PC-3 (cell line): Measurements from ENCODE around the gene MPPED1. TPM values are rescaled to one million over a fixed set of nuclear protein-coding genes. Genes with fewer than 3 reads are reported as not detected.

Experiments used
- ATAC-seq: fragments of 200-7000 bp; cut with Tn5 transposase; 2 replicates; pipeline ENCODE4 v1.9.1; 2020; ENCODE audit warnings: mild to moderate bottlenecking, moderate library complexity
- BruUV-seq: library from RNA; stranded (reverse); fragments of 400-500 nt; replicated peaks from 2 replicates; lab custom pipeline; 2021; lab: Mats Ljungman, UMichigan
- CTCF ChIA-PET: fragments of 300-600 bp; sonication (Branson Sonifier 250); formaldehyde crosslinking; loops from one replicate; lab custom pipeline; 2022; ENCODE audit warnings: antibody characterized with exemption; lab: Charles Lee
- POLR2A ChIA-PET: fragments of 300-600 bp; sonication (Branson Sonifier 250); formaldehyde crosslinking; loops from one replicate; lab custom pipeline; 2022; ENCODE audit warnings: antibody characterized with exemption; ENCODE audit not compliant: unreplicated experiment; lab: Charles Lee
- DNase-seq: peaks from one replicate; pipeline ENCODE4 v3.0.0-alpha.2; 2015
- H2AFZ ChIP-seq: fragments of 300-600 bp; sonication (generic); 2 replicates; pipeline ENCODE4 v1.6.0; 2016; ENCODE audit warnings: antibody characterized with exemption, low read length
- H3F3A ChIP-seq: fragments of 300-600 bp; sonication (generic); one replicate; pipeline ENCODE4 v1.6.0; 2017; ENCODE audit warnings: antibody characterized with exemption, low read length, control low read depth, mild to moderate bottlenecking; ENCODE audit not compliant: unreplicated experiment
- H3K27ac ChIP-seq: fragments of 300-600 bp; sonication (generic); 2 replicates; pipeline ENCODE4 v1.5.1; 2016; ENCODE audit warnings: mild to moderate bottlenecking, low read length
- H3K27me3 ChIP-seq: fragments of 300-600 bp; sonication (generic); 2 replicates; pipeline ENCODE4 v1.6.1; 2016; ENCODE audit warnings: low read length, mixed read lengths
- H3K36me3 ChIP-seq: fragments of 300-600 bp; sonication (generic); 2 replicates; pipeline ENCODE4 v1.6.1; 2016; ENCODE audit warnings: low read depth, mixed run types, low read length, mixed read lengths
- H3K4me1 ChIP-seq: fragments of 300-600 bp; sonication (generic); 2 replicates; pipeline ENCODE4 v1.5.1; 2016; ENCODE audit warnings: low read length; ENCODE audit not compliant: insufficient read depth
- H3K4me2 ChIP-seq: fragments of 300-600 bp; sonication (generic); 2 replicates; pipeline ENCODE4 v1.6.0; 2016; ENCODE audit warnings: low read length
- H3K4me3 ChIP-seq: fragments of 300-600 bp; sonication (generic); 2 replicates; pipeline ENCODE4 v1.5.1; 2016; ENCODE audit warnings: mild to moderate bottlenecking, low read length, mixed read lengths
- H3K79me2 ChIP-seq: fragments of 300-600 bp; sonication (generic); 2 replicates; pipeline ENCODE4 v1.6.1; 2017; ENCODE audit warnings: low read length, mixed read lengths
- H3K9ac ChIP-seq: fragments of 300-600 bp; sonication (generic); 2 replicates; pipeline ENCODE4 v1.6.0; 2016; ENCODE audit warnings: mild to moderate bottlenecking, low read length
- H3K9me2 ChIP-seq: fragments of 300-600 bp; sonication (generic); replicated peaks from 2 replicates; pipeline ENCODE4 v1.6.1; 2016; ENCODE audit warnings: mixed run types, low read length, mixed read lengths
- H3K9me3 ChIP-seq: fragments of 300-600 bp; sonication (generic); 2 replicates; pipeline ENCODE4 v1.6.1; 2016; ENCODE audit warnings: low read length, mixed read lengths
- H4K20me1 ChIP-seq: fragments of 300-600 bp; sonication (generic); 2 replicates; pipeline ENCODE4 v1.6.1; 2016; ENCODE audit warnings: low read length, mixed read lengths
- EZH2 ChIP-seq: fragments of 300-600 bp; sonication (generic); IDR thresholded peaks from one replicate; pipeline ENCODE4 v1.6.1; 2017; ENCODE audit warnings: antibody characterized with exemption, mild to moderate bottlenecking, low read length; ENCODE audit not compliant: unreplicated experiment
- EZH2phosphoT487 ChIP-seq: fragments of 300-600 bp; sonication (generic); IDR thresholded peaks from 2 replicates; pipeline ENCODE4 v1.6.1; 2018; ENCODE audit warnings: mild to moderate bottlenecking, antibody characterized with exemption, low read length, borderline replicate concordance
- intact Hi-C: fragments of 100-400 bp; cut with micrococcal nuclease; formaldehyde crosslinking; loops from 2 replicates; pipeline ENCODE4 v1.9.0; 2023
- total RNA-seq: library from RNA; depleted of rRNA; stranded (reverse); fragments of >200 nt; gene quantifications from 2 replicates; pipeline ENCODE4 v1.2.3, GENCODE V29; 2014
- TF ChIP-seq, protein P1 (sequence below): fragments of 300-600 bp; sonication (generic); conservative IDR thresholded peaks from 2 replicates; pipeline ENCODE4 v1.5.1; 2017; ENCODE audit warnings: antibody characterized with exemption, low read depth, mild to moderate bottlenecking, low read length

The MPPED1 gene
- total RNA-seq, 1 experiment from 2014 or later: not detected

- no peaks in the 10 kb centered on the region for H3K79me2 ChIP-seq
- H3K4me2 ChIP-seq: no peak overlapping the region
- CTCF ChIA-PET: no interaction called here
- no peak for DNase-seq
- peaks cover 7% of the 10 kb centered on the region; the same call in 1 of the 2 replicates for H3K27me3 ChIP-seq
- POLR2A ChIA-PET: no interaction called here
- ATAC-seq: no peak
- no peak for TF ChIP-seq EZH2
- TF ChIP-seq, protein P1, sequence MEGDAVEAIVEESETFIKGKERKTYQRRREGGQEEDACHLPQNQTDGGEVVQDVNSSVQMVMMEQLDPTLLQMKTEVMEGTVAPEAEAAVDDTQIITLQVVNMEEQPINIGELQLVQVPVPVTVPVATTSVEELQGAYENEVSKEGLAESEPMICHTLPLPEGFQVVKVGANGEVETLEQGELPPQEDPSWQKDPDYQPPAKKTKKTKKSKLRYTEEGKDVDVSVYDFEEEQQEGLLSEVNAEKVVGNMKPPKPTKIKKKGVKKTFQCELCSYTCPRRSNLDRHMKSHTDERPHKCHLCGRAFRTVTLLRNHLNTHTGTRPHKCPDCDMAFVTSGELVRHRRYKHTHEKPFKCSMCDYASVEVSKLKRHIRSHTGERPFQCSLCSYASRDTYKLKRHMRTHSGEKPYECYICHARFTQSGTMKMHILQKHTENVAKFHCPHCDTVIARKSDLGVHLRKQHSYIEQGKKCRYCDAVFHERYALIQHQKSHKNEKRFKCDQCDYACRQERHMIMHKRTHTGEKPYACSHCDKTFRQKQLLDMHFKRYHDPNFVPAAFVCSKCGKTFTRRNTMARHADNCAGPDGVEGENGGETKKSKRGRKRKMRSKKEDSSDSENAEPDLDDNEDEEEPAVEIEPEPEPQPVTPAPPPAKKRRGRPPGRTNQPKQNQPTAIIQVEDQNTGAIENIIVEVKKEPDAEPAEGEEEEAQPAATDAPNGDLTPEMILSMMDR: no peak
- no peak for TF ChIP-seq EZH2phosphoT487
- H3K4me1 ChIP-seq: no peaks in the 10 kb centered on the region
- H3K4me3 ChIP-seq: no peak overlapping the region
- no peaks in the 10 kb centered on the region for H3F3A ChIP-seq
- no peaks in the 10 kb centered on the region for H3K9me2 ChIP-seq
- H3K9me3 ChIP-seq: no peaks in the 10 kb centered on the region
- intact Hi-C loops: no loop called here
- no TSS peak for BruUV-seq
- H3K9ac ChIP-seq: no peak overlapping the region
- H2AFZ ChIP-seq: no peak overlapping the region
- H3K27ac ChIP-seq: no peak overlapping the region
- no peaks in the 10 kb centered on the region for H4K20me1 ChIP-seq
- H3K36me3 ChIP-seq: no peaks in the 10 kb centered on the region
Measured at GRCh38 chr22:43554259-43554636, 142.4 kb downstream of the MPPED1 start.

DNA sequence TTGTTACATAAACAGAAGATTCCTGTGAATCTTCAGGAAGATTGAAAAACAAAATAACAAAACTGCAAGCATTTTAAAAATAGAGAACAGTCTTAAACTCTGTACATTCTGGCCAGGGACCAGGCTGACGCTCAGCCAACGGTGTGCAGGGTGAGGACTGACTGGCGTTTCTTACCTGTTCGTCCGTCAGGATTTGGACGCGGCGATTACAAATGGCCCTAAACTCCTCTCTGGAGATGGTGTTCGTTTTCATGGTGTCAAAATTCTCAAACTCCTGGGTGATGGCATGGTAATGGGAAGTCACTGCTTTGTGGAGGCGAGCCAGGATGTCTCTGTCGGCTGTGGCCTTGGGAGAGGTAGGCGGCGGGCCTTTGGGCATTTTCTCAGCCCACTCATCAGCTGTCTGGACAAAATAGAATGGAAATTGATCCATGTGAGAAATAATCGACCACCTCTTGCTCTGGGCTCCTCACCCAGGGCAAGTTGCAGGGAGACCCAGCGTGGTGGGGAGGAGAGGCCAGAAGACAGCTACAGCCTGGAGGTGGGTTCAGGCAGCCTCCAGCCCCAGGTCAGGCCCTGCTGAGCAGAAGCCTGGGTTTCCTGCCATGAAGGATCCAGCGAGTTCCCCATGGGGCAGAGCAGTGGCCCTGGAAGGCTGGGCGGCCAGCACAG is 143.0 kb downstream of the MPPED1 start:
- Histone ChIP-seq H3K9ac (no peak overlapping the region), H3K79me2 (no peaks in the 10 kb centered on the region), H2AFZ (no peak overlapping the region), H4K20me1 (no peaks in the 10 kb centered on the region), H3F3A (no peaks in the 10 kb centered on the region), H3K4me2 (no peak overlapping the region), H3K4me3 (no peak overlapping the region), H3K9me2 (no peaks in the 10 kb centered on the region), H3K9me3 (no peaks in the 10 kb centered on the region), H3K27ac (no peak overlapping the region), H3K4me1 (no peaks in the 10 kb centered on the region), H3K36me3 (no peaks in the 10 kb centered on the region), H3K27me3 (peaks cover 7% of the 10 kb centered on the region; the same call in 1 of the 2 replicates)
- BruUV-seq: no TSS peak
- no peak for DNase-seq
- CTCF ChIA-PET: no interaction called here
- TF ChIP-seq, protein P1: no peak
- POLR2A ChIA-PET: no interaction called here
- intact Hi-C loops: no loop called here
- no peak for ATAC-seq
